Measurements from ENCODE around the gene TLN1.

- TF ChIP-seq CTCF (conservative IDR thresholded peaks at IDR 0.05; ENCODE audit: low read depth, low read length) (no peak), EZH2 (IDR thresholded peaks at IDR 0.05; ENCODE audit: borderline replicate concordance, low read depth, low read length, poor library complexity, severe bottlenecking) (no peak)
Observed at GRCh38 chr9:35743880-35744518, 12.0 kb upstream of the TLN1 start.

Measured in A673 (cell line).